Fibroblast of mammary gland (primary cell): ENCODE data around the gene IGFL3.
"Not testable (repeated sequence)": the region's sequence is repeated elsewhere in the genome, so short reads cannot be mapped to it uniquely, and the experiment has no call there.

Source experiments
- DNase-seq: peaks from one replicate; pipeline ENCODE4 v3.0.0-alpha.2; 2010; ENCODE audit warnings: low read depth
- H3K4me3 ChIP-seq: 2 replicates; pipeline ENCODE4 v1.5.1; 2011; ENCODE audit warnings: low read depth, mild to moderate bottlenecking, low read length, moderate library complexity; ENCODE audit not compliant: control insufficient read depth
- TF ChIP-seq, protein P1 (sequence below): conservative IDR thresholded peaks from 2 replicates; pipeline ENCODE4 v1.5.1; 2011; ENCODE audit warnings: low read depth, low read length, inconsistent platforms; ENCODE audit not compliant: control insufficient read depth, insufficient read depth

The IGFL3 gene

DNA sequence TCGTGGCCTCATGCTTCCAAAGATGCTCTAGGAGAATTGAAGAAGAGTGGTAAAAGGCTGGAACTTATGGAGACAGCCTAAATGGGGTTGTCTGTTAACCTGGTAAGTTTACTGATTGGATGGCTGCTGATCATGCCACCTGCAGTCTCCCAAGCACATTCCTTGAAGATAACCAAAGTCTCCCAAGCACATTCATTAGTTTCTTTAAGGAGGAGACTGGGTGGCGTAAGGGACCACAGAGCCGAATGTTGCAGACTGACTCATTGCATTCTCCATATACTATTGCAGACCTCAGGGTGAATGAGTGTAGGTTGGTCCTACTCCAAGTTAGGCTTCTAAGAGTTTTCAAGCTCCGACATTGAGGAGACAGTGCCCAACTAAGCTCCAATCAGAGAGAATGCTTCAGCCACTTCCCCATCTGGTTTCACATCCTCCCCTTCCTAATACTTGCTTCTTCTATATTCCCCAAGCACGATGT is at the start of gene IGFL3:
Gene IGFL3 (minus strand): TSS at position 51 of the 478 bp plus-strand sequence. CDS start 39 bp downstream, at position 12.
- TF ChIP-seq, protein P1, sequence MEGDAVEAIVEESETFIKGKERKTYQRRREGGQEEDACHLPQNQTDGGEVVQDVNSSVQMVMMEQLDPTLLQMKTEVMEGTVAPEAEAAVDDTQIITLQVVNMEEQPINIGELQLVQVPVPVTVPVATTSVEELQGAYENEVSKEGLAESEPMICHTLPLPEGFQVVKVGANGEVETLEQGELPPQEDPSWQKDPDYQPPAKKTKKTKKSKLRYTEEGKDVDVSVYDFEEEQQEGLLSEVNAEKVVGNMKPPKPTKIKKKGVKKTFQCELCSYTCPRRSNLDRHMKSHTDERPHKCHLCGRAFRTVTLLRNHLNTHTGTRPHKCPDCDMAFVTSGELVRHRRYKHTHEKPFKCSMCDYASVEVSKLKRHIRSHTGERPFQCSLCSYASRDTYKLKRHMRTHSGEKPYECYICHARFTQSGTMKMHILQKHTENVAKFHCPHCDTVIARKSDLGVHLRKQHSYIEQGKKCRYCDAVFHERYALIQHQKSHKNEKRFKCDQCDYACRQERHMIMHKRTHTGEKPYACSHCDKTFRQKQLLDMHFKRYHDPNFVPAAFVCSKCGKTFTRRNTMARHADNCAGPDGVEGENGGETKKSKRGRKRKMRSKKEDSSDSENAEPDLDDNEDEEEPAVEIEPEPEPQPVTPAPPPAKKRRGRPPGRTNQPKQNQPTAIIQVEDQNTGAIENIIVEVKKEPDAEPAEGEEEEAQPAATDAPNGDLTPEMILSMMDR, result no peak
- H3K4me3 ChIP-seq, result no peak within 1 kb of the TSS
- DNase-seq, result peak; percentile 31

- H3K4me3 ChIP-seq, result no peak overlapping the region
- TF ChIP-seq, protein P1, result no peak
- DNase-seq, result no peak
Measured at GRCh38 chr19:46173886-46174480, 49.5 kb upstream of the IGFL3 start.

DNA sequence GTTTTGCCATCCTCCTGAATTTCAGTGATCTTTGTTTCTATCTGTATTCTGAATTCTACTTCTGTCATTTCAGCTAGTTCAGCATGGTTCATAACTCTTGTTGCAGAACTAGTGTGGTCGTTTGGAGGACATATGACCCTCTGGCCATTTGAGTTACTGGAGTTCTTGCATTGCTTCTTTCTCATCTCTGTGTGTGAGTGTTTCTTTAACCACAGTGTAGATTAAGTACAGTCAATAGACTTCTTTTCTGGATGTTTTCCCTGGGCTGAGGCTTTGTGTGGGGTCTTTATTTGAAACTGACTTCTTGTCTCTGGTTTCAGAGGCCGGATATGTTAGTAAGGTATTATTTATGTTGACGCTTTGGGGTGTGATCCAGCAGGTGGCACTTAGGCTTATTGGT is 38.2 kb upstream of the IGFL3 start:
- TF ChIP-seq, protein P1, result no peak
- H3K4me3 ChIP-seq, result no peak overlapping the region
- no peak for DNase-seq

DNA sequence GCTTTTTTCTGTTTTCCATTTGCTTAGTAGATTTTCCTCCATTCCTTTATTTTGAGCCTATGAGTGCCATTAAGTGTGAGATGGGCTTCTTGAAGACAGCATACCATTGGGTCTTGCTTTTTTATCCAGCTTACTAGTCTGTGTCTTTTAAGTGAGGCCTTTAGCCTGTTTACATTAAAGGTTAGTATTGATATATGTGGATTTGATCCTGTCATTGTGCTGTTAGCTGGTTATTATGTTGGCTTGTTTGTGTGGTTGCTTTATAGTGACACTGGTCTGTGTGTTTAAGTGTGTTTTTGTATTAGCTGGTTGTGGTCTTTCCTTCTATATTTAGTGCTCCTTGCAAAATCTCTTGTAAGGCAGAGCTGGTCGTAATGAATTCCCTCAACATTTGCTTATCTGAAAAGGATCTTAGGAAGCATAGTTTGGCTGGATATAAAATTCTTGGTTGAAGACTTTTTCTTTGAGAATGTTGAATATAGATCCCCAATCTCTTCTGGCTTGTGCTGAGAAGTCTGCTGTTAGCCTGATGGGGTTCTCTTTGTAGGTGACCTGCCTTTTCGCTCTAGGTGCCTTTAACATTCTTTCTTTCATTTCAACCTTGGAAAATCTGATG is 37.3 kb upstream of the IGFL3 start:
- not testable (repeated sequence) for H3K4me3 ChIP-seq, DNase-seq

DNA sequence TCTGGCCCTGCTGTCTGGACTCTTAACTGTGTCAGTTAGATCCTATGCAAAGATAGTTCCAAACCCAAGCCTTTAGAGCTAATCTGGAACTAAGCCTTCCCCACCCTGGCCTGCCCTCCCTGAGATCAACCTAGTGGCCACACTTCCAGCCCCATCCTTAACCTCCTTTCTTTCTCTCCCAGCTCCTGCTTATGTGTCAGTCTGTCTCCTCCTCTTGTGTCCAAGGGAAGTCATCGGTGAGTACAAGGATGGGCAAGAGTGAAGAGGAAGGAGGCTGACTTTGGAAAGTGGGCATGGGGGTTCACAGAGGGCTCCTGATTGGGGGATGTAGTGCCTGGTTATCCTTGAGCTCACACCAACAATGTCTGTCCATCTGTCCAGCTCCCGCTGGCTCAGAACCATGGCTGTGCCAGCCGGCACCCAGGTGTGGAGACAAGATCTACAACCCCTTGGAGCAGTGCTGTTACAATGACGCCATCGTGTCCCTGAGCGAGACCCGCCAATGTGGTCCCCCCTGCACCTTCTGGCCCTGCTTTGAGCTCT is 35.8 kb upstream of the IGFL3 start:
- H3K4me3 ChIP-seq, result no peak overlapping the region
- TF ChIP-seq, protein P1, result no peak
- no peak for DNase-seq

DNA sequence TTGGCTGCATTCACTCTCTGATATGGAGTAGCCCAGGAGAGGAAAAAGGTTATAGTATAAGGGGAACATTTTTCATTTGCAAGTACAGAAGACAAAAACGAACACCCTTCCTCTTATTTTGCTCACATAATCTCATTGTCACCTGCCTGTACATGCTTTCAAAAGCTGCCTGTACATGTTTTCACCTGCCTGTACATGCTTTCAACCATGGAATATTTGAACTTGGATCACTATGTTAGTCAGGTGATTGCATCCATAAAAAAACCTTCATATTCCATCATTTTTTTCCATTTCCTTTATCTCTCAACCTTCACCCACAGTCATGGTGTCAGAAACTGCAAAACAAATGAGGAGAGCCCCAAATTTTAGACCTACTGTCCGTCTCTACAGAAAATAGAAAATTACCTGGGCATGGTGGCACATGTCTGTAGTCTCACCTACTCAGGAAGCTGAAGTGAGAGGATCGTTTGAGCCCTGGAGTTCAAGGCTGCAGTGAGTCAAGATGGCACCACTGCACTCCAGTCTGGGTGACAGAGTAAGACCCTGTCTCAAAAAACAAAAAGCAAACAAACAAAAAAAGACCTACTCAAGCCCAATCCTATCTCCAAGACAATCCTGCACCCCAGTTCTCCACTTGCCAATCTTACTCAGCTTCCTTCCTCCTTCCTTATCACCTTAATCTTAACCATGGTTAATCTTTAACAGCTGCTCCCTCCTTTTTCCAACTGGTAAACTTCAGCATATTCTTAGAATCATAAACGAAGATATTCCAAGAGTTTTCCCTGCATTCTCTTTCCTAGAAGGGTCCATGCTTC is 35.1 kb upstream of the IGFL3 start:
- H3K4me3 ChIP-seq, result no peak overlapping the region
- TF ChIP-seq, protein P1, result no peak
- DNase-seq, result no peak

- no peak for DNase-seq
- TF ChIP-seq, protein P1, result no peak
- no peak overlapping the region for H3K4me3 ChIP-seq
Measured at GRCh38 chr19:46155237-46155636, 30.7 kb upstream of the IGFL3 start.
